ENCODE data around the gene KIF3C. TPM values are rescaled to one million over a fixed set of nuclear protein-coding genes. Genes with fewer than 3 reads are reported as not detected.
"Not testable (repeated sequence)": the region's sequence is repeated elsewhere in the genome, so short reads cannot be mapped to it uniquely, and the experiment has no call there.

KIF3C gene
- total RNA-seq, 1 donor from 2014 or later = 78.1 TPM

- no peak for TF ChIP-seq CTCF (IDR thresholded peaks at IDR 0.05; ENCODE audit: unreplicated experiment)
- Mint-ChIP-seq H3K36me3 (ENCODE audit: low read depth, unreplicated experiment) (no peaks in the 10 kb centered on the region), H3K4me3 (ENCODE audit: unreplicated experiment) (no peak overlapping the region), H3K27me3 (ENCODE audit: unreplicated experiment) (peaks cover 6% of the 10 kb centered on the region), H3K27ac (ENCODE audit: unreplicated experiment) (no peak overlapping the region), H3K9me3 (ENCODE audit: unreplicated experiment) (no peaks in the 10 kb centered on the region), H3K4me1 (ENCODE audit: unreplicated experiment) (peaks cover 25% of the 10 kb centered on the region)
- DNase-seq (ENCODE audit: low spot score) = no peak
Observed at GRCh38 chr2:26000561-26001082, 18.3 kb upstream of the KIF3C start.

- H3K27ac Mint-ChIP-seq (ENCODE audit: unreplicated experiment); DNase-seq (ENCODE audit: low spot score); H3K27me3 Mint-ChIP-seq (ENCODE audit: unreplicated experiment); H3K4me3 Mint-ChIP-seq (ENCODE audit: unreplicated experiment); H3K9me3 Mint-ChIP-seq (ENCODE audit: unreplicated experiment); H3K36me3 Mint-ChIP-seq (ENCODE audit: low read depth, unreplicated experiment): not testable (repeated sequence)
- H3K4me1 Mint-ChIP-seq (ENCODE audit: unreplicated experiment) = peaks cover 21% of the 10 kb centered on the region
Observed at GRCh38 chr2:25999406-25999805, 17.1 kb upstream of the KIF3C start.

- H3K4me3 Mint-ChIP-seq (ENCODE audit: unreplicated experiment); H3K9me3 Mint-ChIP-seq (ENCODE audit: unreplicated experiment); DNase-seq (ENCODE audit: low spot score); H3K27me3 Mint-ChIP-seq (ENCODE audit: unreplicated experiment); H3K36me3 Mint-ChIP-seq (ENCODE audit: low read depth, unreplicated experiment); H3K27ac Mint-ChIP-seq (ENCODE audit: unreplicated experiment): not testable (repeated sequence)
- peaks cover 21% of the 10 kb centered on the region for H3K4me1 Mint-ChIP-seq (ENCODE audit: unreplicated experiment)
Observed at GRCh38 chr2:25998816-25999383, 16.6 kb upstream of the KIF3C start.

- Mint-ChIP-seq H3K9me3 (ENCODE audit: unreplicated experiment) (no peaks in the 10 kb centered on the region), H3K36me3 (ENCODE audit: low read depth, unreplicated experiment) (no peaks in the 10 kb centered on the region), H3K4me3 (ENCODE audit: unreplicated experiment) (no peak overlapping the region), H3K27ac (ENCODE audit: unreplicated experiment) (no peak overlapping the region), H3K27me3 (ENCODE audit: unreplicated experiment) (peaks cover 2% of the 10 kb centered on the region), H3K4me1 (ENCODE audit: unreplicated experiment) (peaks cover 15% of the 10 kb centered on the region)
- TF ChIP-seq CTCF (IDR thresholded peaks at IDR 0.05; ENCODE audit: unreplicated experiment) = no peak
- no peak for DNase-seq (ENCODE audit: low spot score)
Observed at GRCh38 chr2:25996844-25997243, 14.5 kb upstream of the KIF3C start.

GRCh38 chr2:25994509-25994908, 12.2 kb upstream of the KIF3C start:
- no peak for TF ChIP-seq CTCF (IDR thresholded peaks at IDR 0.05; ENCODE audit: unreplicated experiment)
- no peak overlapping the region for H3K4me3 Mint-ChIP-seq (ENCODE audit: unreplicated experiment)
- H3K27ac Mint-ChIP-seq (ENCODE audit: unreplicated experiment) = no peak overlapping the region
- H3K9me3 Mint-ChIP-seq (ENCODE audit: unreplicated experiment) = no peaks in the 10 kb centered on the region
- DNase-seq (ENCODE audit: low spot score) = no peak
- peaks cover 1% of the 10 kb centered on the region for H3K27me3 Mint-ChIP-seq (ENCODE audit: unreplicated experiment)
- H3K4me1 Mint-ChIP-seq (ENCODE audit: unreplicated experiment) = peaks cover 8% of the 10 kb centered on the region
- H3K36me3 Mint-ChIP-seq (ENCODE audit: low read depth, unreplicated experiment) = no peaks in the 10 kb centered on the region

- H3K27ac Mint-ChIP-seq (ENCODE audit: unreplicated experiment) = no peak overlapping the region
- no peak overlapping the region for H3K4me3 Mint-ChIP-seq (ENCODE audit: unreplicated experiment)
- H3K27me3 Mint-ChIP-seq (ENCODE audit: unreplicated experiment) = peaks cover 1% of the 10 kb centered on the region
- TF ChIP-seq CTCF (IDR thresholded peaks at IDR 0.05; ENCODE audit: unreplicated experiment) = no peak
- DNase-seq (ENCODE audit: low spot score) = no peak
- H3K36me3 Mint-ChIP-seq (ENCODE audit: low read depth, unreplicated experiment) = no peaks in the 10 kb centered on the region
- no peaks in the 10 kb centered on the region for H3K9me3 Mint-ChIP-seq (ENCODE audit: unreplicated experiment)
- H3K4me1 Mint-ChIP-seq (ENCODE audit: unreplicated experiment) = peaks cover 8% of the 10 kb centered on the region
Observed at GRCh38 chr2:25993049-25993448, 10.8 kb upstream of the KIF3C start.
